Stimulated activated CD4-positive, alpha-beta T cell treated with anti-CD3 and anti-CD28 coated beads, Interleukin-4, amount 100 ng/mL, for 1 hour (primary cell): ENCODE data around the gene CMTM1.
"Not testable (repeated sequence)": the region's sequence is repeated elsewhere in the genome, so short reads cannot be mapped to it uniquely, and the experiment has no call there.

ENCODE experiments used
- DNase-seq: peaks from one replicate; pipeline ENCODE4 v3.0.0-alpha.2; 2020

Gene CMTM1

DNA sequence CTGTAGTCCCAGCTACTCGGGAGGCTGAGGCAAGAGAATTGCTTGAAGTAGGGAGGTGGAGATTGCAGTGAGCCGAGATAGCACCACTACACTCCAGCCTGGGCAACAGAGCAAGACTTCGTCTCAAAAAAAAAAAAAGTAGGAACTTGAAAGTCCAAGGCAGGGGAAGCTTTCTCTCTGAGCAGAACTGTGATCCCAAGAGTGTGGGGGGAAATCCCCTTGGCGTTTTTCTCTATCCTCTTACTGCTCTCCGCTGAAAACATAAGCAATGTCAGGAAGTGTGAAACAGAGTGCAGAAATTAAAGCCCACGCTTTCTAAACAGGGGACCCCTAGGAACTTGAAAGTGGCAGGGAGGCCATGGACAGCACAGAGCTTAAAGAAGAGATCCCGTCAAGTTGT, 28.5 kb downstream of the CMTM1 start:
- no peak for DNase-seq

DNA sequence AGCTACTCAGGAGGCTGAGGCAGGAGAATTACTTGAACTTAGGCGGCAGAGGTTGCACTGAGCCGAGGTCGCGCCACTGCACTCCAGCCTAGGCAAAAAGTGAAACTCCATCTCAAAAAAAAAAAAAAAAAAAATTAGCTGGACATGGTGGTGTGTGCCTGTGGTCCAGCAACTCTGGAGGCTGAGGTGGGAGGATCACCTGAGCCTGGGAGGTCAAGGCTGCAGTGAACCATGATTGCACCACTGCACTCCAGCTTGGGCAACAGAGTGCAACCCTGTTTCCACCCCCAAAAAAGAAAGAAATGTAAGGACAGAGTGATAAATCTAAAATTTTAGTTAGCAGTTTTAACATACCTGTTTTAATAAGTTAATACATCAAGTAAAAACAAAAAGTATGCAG, 30.3 kb downstream of the CMTM1 start:
- not testable (repeated sequence) for DNase-seq

DNA sequence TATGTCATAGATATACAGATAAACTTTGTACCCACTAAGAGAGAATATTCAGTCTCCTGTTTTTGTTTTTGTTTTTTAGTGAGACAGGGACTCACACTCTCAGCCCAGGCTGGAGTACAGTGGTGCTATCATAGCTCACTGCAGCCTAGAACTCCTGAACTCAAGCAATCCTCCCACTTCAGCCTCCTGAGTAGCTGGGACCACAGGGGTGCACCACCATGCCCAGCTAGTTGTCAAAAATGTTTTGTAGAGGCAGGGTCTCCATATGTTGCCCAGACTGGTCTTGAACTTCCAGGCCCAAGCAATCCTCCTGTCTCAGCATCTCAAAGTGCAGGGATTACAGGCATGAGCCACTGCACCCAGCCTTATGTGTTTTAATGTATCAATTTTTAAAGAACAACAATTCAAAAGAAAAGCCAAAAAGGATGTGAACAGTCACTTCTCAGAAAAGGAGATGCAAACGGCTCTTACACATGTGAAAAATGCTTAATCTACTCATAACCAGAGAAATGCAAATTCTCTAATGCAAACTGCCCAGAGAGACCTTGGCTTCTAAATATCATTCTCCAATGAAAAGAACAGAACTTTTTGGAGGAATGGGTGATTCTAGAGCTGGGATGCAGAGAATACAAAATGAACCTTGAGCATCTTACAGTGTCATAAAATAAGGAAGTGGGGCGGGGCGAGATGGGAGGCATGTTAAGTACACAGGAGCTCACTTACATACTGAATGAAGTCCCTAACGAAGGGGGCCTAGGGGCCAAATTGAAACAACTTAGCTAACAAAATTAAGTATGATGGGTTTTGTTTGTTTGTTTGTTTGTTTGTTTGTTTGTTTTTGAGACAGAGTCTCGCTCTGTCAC, 31.0 kb downstream of the CMTM1 start:
- no peak for DNase-seq

DNA sequence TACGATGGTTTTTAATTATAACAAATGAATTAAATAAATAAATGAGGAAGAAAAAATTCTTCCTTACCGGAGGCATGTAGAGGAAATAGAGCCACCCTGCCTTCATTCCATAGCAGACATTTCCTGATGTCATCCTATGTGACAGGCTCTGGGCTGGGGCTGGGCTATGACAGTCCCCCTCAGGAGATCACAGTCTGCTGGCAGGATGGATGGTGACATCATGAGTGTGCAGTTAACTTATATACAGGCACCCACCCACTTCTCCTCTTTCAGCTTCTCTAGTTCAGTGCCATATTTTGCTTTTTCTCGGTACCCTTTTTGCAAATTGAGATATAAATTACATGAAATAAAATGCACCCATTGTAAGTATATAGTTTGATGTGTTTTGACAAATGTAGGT, 31.9 kb downstream of the CMTM1 start:
- DNase-seq = no peak

- DNase-seq = no peak
Observed at GRCh38 chr16:66599726-66600125, 33.5 kb downstream of the CMTM1 start.

DNA sequence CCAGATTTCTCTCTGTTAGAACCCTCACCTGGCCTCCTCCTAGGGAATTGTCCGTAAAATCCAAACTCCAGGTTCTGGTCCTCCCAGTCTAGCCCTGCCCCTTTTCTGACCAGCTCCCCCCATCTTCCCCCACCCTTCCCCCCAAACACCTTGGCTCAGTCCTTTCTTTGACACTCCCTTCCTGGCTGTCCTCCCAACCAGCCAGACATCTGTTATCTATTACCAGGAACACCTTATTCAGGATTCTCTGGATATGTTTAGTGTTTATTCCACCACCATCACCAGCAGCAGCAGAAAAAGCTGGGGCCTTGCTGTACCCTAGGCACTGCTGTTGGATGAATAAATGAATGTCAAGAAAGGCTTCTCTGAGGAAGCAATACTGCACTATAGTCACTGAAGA, 34.2 kb downstream of the CMTM1 start:
- DNase-seq = no peak

DNA sequence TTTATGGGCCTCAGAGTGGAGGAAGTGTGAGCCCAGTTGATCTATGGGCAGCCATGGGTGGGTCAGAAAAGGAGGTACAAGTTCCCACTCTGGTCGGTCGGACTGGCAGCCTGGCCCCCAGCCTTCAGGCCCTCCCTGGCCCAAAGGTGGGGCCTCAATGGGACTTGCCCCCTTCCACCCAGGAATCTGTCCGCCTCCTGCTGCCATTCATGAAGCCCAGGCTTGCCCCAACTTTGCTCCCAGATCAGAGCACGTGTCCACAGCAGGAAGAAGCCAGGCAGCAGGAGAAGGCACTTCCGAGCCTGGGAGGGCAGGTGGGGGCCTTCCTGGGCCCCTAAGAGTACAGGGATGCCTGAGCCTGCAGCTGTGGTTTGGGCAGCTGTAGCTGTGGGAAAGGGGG, 35.2 kb downstream of the CMTM1 start:
- no peak for DNase-seq

DNA sequence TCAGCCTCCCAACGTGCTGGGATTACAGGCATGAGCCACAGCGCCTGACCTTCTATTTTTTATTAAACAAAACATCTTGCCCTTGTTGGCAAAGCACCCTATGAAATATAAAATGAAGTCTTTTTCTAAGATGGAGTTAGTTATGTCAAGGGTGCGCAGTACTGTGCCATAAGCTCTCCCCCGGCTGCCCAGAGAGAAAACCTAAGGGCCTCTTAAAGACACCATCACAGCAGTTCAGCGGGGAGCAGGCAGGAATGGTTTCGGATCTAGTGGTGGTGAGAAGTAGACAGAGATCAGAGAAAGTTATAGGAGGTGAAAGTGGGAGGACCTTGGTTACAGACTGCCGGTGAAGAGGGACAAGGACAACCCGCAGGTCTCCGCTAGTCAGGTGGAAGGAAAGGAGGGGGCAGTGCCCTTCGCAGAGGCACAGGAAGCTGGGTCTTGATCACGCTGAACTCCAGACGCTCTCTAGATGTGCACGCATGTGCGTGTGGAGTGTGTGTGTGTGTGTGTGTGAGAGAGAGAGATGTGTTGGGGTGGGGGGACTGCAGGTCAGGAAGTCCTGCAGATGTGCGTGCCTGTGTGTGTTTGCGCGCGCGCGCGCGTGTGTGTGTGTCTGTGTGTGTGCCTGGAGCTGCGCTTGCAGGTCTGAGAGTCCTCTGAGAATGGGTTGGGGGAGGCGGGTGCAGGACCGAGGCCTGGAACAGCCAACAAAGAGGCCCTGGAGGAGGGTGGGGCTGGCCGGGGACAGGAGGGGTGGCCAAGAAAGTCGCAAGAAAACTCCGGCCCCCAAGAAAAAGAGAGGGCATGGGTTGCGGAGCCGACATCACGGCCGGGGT, 37.5 kb downstream of the CMTM1 start:
- DNase-seq = peak; percentile 62

DNA sequence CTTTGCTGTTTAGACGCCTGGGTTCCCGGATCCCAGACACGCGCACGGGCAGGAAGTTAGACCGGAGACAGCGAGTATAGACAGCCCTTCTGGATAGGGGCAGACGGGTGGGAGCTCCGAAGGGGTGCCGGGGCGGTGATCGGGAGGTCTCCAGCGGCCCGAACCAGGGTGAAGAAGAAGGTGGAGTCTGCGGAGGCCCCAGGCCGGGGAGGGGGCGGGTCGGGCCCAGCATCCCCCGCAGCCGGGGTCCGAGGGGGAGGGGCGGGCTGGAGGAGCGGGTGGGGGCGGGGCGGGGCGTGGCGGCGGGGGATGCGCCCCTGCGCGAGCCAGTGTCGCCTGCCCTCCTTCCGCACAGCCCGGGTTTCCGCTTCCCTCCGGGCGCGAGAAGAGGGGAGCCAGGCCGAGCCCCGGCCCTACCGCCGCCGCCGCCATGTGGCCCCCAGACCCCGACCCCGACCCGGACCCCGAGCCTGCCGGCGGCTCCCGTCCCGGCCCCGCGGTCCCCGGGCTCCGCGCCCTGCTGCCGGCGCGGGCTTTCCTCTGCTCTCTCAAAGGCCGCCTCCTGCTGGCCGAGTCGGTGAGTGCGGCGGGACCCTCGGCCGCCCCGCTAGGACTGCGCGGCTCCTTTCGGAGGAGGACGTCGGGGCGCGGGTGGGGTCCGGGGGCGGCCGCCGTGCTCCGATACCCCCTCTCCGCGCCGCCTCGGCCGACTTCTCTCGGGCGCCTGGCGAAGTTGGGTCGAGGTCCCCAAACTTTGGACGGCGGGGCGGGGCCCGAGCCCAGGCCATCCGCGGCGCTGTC, 38.3 kb downstream of the CMTM1 start, which contains the start of gene CMTM3:
CMTM3 (plus strand) TSS at position 329 of the 801 bp plus-strand sequence; CDS start at position 431, 102 bp downstream.
- peak; percentile 81 for DNase-seq

- peak; percentile 47 for DNase-seq
Observed at GRCh38 chr16:66605177-66605978, 39.1 kb downstream of the CMTM1 start.

GRCh38 chr16:66605979-66606751, 39.9 kb downstream of the CMTM1 start:
- no peak for DNase-seq

GRCh38 chr16:66608241-66609138, 42.3 kb downstream of the CMTM1 start:
- DNase-seq = peak; percentile 90

- DNase-seq = no peak
Observed at GRCh38 chr16:66609139-66609510, 42.9 kb downstream of the CMTM1 start.

- DNase-seq = no peak
Observed at GRCh38 chr16:66610111-66610820, 44.0 kb downstream of the CMTM1 start.

- DNase-seq = not testable (repeated sequence)
Observed at GRCh38 chr16:66611911-66612310, 45.7 kb downstream of the CMTM1 start.

GRCh38 chr16:66612422-66612821, 46.2 kb downstream of the CMTM1 start:
- no peak for DNase-seq

GRCh38 chr16:66614161-66614802, 48.0 kb downstream of the CMTM1 start:
- no peak for DNase-seq

DNA sequence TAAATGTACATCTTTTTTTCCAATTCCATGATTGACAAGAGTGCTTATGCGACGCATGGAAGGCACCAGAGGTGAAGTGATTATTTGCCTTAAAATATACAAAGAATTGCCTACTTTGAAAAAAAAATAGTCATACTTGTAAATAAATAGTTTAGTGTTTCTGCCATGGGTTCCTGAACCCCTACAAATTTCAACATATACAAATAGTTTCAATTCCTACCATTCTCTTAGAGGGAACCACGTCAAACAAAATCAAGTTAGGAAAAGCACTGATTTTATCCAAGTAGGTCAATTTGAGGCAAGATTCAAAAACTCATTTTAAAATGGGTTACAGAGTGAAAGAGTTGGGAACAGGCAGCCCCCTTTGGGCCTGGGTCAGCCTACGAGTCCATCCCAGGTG, 49.9 kb downstream of the CMTM1 start:
- no peak for DNase-seq

GRCh38 chr16:66616592-66616991, 50.4 kb downstream of the CMTM1 start:
- DNase-seq = no peak
